H1 (cell line): ENCODE data around the gene S100P. TPM values are rescaled to one million over a fixed set of nuclear protein-coding genes. Genes with fewer than 3 reads are reported as not detected.

ENCODE experiments used
- CTCF ChIA-PET: fragments of 300-600 bp; sonication (Branson Sonifier 250); formaldehyde crosslinking; loops from one replicate; lab custom pipeline; 2021; ENCODE audit not compliant: partially characterized antibody; lab: Charles Lee
- POLR2A ChIA-PET: fragments of 300-600 bp; sonication (Branson Sonifier 250); formaldehyde crosslinking; loops from one replicate; lab custom pipeline; 2021; ENCODE audit warnings: inconsistent platforms; ENCODE audit not compliant: partially characterized antibody; lab: Charles Lee
- DNase-seq, 2 experiments: peaks; one replicate each; pipeline versions ENCODE4 v3.0.0 to v3.0.0-alpha.2; 2010 to 2022; ENCODE audit warnings: low spot score in 2 of 2, low read depth in 1 of 2, mixed read lengths in 1 of 2
- FAIRE-seq: peaks from 2 replicates; lab custom pipeline; 2011; peaks lifted over from hg19 to GRCh38; lab: Jason Lieb, UNC
- H2AFZ ChIP-seq: 2 replicates; pipeline ENCODE4 v1.8.1; 2012; ENCODE audit warnings: low read length, inconsistent platforms
- H2AK5ac ChIP-seq: 2 replicates; pipeline ENCODE4 v1.6.1; 2013; ENCODE audit warnings: low read depth, low read length
- H2BK120ac ChIP-seq: replicated peaks from 2 replicates; pipeline ENCODE3; 2013; ENCODE audit warnings: low read depth, low read length, inconsistent platforms
- H2BK12ac ChIP-seq: 2 replicates; pipeline ENCODE4 v1.6.1; 2013; ENCODE audit warnings: low read depth, low read length
- H2BK15ac ChIP-seq: 2 replicates; pipeline ENCODE4 v1.6.1; 2013; ENCODE audit warnings: low read length
- H2BK20ac ChIP-seq: 2 replicates; pipeline ENCODE4 v1.6.1; 2013; ENCODE audit warnings: low read length
- H2BK5ac ChIP-seq: 2 replicates; pipeline ENCODE4 v1.6.1; 2013; ENCODE audit warnings: low read depth, low read length
- H3K14ac ChIP-seq: 2 replicates; pipeline ENCODE4 v1.6.1; 2013; ENCODE audit warnings: inconsistent platforms; ENCODE audit not compliant: insufficient read length
- H3K18ac ChIP-seq: 2 replicates; pipeline ENCODE4 v1.6.1; 2013; ENCODE audit warnings: low read length; ENCODE audit errors: extremely low read depth
- H3K23ac ChIP-seq: 2 replicates; pipeline ENCODE4 v1.6.1; 2013; ENCODE audit warnings: inconsistent platforms; ENCODE audit not compliant: insufficient read length
- H3K23me2 ChIP-seq: 2 replicates; pipeline ENCODE4 v1.6.1; 2013; ENCODE audit warnings: low read depth, low read length
- H3K27ac ChIP-seq: 2 replicates; pipeline ENCODE4 v1.6.1; 2011; ENCODE audit warnings: low read depth, low read length, inconsistent platforms
- H3K27me3 ChIP-seq, 4 experiments: replicated peaks in 1 of 4; 1 replicate in 1 of 4; 2 replicates in 3 of 4; pipeline versions ENCODE4 v1.6.1 to v1.8.1; 2011 to 2013; ENCODE audit warnings: low read length in 3 of 4, mild to moderate bottlenecking in 3 of 4, inconsistent platforms in 2 of 4, mixed read lengths in 2 of 4, moderate library complexity in 1 of 4; ENCODE audit not compliant: control insufficient read depth in 3 of 4, insufficient read depth in 3 of 4; ENCODE audit errors: extremely low read depth in 1 of 4
- H3K36me3 ChIP-seq, 4 experiments: 2 replicates each; pipeline versions ENCODE4 v1.6.1 to v1.8.1; 2011 to 2013; ENCODE audit warnings: mild to moderate bottlenecking in 4 of 4, low read length in 3 of 4, moderate library complexity in 2 of 4, control low read depth in 1 of 4, inconsistent platforms in 1 of 4; ENCODE audit not compliant: insufficient read depth in 4 of 4, control insufficient read depth in 2 of 4
- H3K4ac ChIP-seq: replicated peaks from 2 replicates; pipeline ENCODE3; 2013; ENCODE audit warnings: low read length, low read depth, mixed read lengths, inconsistent platforms; ENCODE audit not compliant: insufficient read length
- H3K4me1 ChIP-seq, 4 experiments: replicated peaks in 1 of 4; 1 replicate in 1 of 4; 2 replicates in 3 of 4; pipeline versions ENCODE4 v1.6.1 to v1.8.1; 2011 to 2013; ENCODE audit warnings: low read length in 3 of 4, inconsistent platforms in 2 of 4, mixed read lengths in 1 of 4; ENCODE audit not compliant: insufficient read depth in 4 of 4, control insufficient read depth in 3 of 4
- H3K4me2 ChIP-seq, 2 experiments: 2 replicates each; pipeline versions ENCODE4 v1.6.1 to v1.8.1; 2011 to 2013; ENCODE audit warnings: low read depth in 2 of 2, low read length in 2 of 2, control low read depth in 1 of 2, inconsistent platforms in 1 of 2, mild to moderate bottlenecking in 1 of 2; ENCODE audit not compliant: insufficient read depth in 1 of 2
- H3K4me3 ChIP-seq, 4 experiments: fragments of 200-600, 300-600 bp in 1 of 4; sonication (generic), shearing (Covaris generic), sonication (Bioruptor Twin) in 1 of 4; 2 replicates each; pipeline versions ENCODE4 v1.5.1 to v1.8.1; 2011 to 2016; ENCODE audit warnings: low read length in 4 of 4, low read depth in 3 of 4, control low read depth in 2 of 4, inconsistent platforms in 2 of 4, mild to moderate bottlenecking in 2 of 4, mixed read lengths in 1 of 4, moderate library complexity in 1 of 4; ENCODE audit not compliant: insufficient read depth in 2 of 4; ENCODE audit errors: extremely low read depth in 1 of 4
- H3K56ac ChIP-seq: replicated peaks from 2 replicates; pipeline ENCODE3; 2013; ENCODE audit warnings: low read depth, mild to moderate bottlenecking, mixed read lengths, low read length, inconsistent platforms; ENCODE audit not compliant: insufficient read length
- H3K79me1 ChIP-seq: 2 replicates; pipeline ENCODE4 v1.6.1; 2013; ENCODE audit warnings: low read depth, low read length, control low read depth
- H3K79me2 ChIP-seq, 2 experiments: 2 replicates each; pipeline versions ENCODE4 v1.6.1 to v1.8.1; 2012 to 2013; ENCODE audit warnings: low read length in 2 of 2, mild to moderate bottlenecking in 2 of 2, inconsistent platforms in 1 of 2; ENCODE audit not compliant: insufficient read depth in 2 of 2, control insufficient read depth in 1 of 2
- H3K9ac ChIP-seq, 4 experiments: replicated peaks in 1 of 4; 1 replicate in 1 of 4; 2 replicates in 3 of 4; pipeline versions ENCODE4 v1.6.1 to v1.8.1; 2011 to 2013; ENCODE audit warnings: low read depth in 3 of 4, low read length in 3 of 4, control low read depth in 2 of 4, mild to moderate bottlenecking in 2 of 4, moderate library complexity in 2 of 4, inconsistent platforms in 1 of 4; ENCODE audit errors: extremely low read depth in 1 of 4
- H3K9me3 ChIP-seq, 2 experiments: 2 replicates each; pipeline versions ENCODE4 v1.6.1 to v1.8.1; 2012 to 2013; ENCODE audit warnings: mild to moderate bottlenecking in 2 of 2, moderate library complexity in 2 of 2, control low read depth in 1 of 2, inconsistent platforms in 1 of 2, low read depth in 1 of 2, low read length in 1 of 2, mixed read lengths in 1 of 2; ENCODE audit not compliant: insufficient read depth in 2 of 2
- H4K20me1 ChIP-seq, 2 experiments: replicated peaks in 1 of 2; 2 replicates each; pipeline versions ENCODE3 to v1.8.1; 2011 to 2013; ENCODE audit warnings: inconsistent platforms in 2 of 2, low read length in 2 of 2, mild to moderate bottlenecking in 1 of 2; ENCODE audit not compliant: insufficient read depth in 2 of 2, control insufficient read depth in 1 of 2
- H4K5ac ChIP-seq: 2 replicates; pipeline ENCODE4 v1.6.1; 2013; ENCODE audit warnings: low read length, low read depth, mixed read lengths, inconsistent platforms; ENCODE audit not compliant: insufficient read length
- H4K8ac ChIP-seq: 2 replicates; pipeline ENCODE4 v1.8.0; 2013; ENCODE audit warnings: mild to moderate bottlenecking, moderate library complexity, low read length, inconsistent platforms; ENCODE audit not compliant: insufficient read depth; ENCODE audit errors: extremely low read depth
- H4K91ac ChIP-seq: replicated peaks from 2 replicates; pipeline ENCODE3; 2013; ENCODE audit warnings: low read length, mixed read lengths, inconsistent platforms; ENCODE audit not compliant: insufficient read length
- NRF1 ChIP-seq: IDR thresholded peaks from 2 replicates; pipeline ENCODE4 v1.6.1; 2011; ENCODE audit warnings: mild to moderate bottlenecking, low read depth, low read length, improper control_type of control experiment
- WGBS, 2 experiments: shearing (Covaris generic) in 1 of 2; methylation state at CpG; one replicate each; pipeline versions ENCODE4 v1.1.6 to v1.1.7; 2013 to 2015; ENCODE audit warnings: low lambda C conversion rate in 2 of 2, mixed read lengths in 2 of 2, inconsistent platforms in 1 of 2, low coverage in 1 of 2, missing lambda C conversion rate in 1 of 2; ENCODE audit not compliant: insufficient replicate concordance in 2 of 2, insufficient coverage in 1 of 2, insufficient read length in 1 of 2; ENCODE audit errors: extremely low coverage in 1 of 2, missing lambda C conversion rate in 1 of 2; 5-methylcytosine and 5-hydroxymethylcytosine counted together
- polyA plus RNA-seq, 7 experiments: library from polyadenylated mRNA; depleted of rRNA in 3 of 7; stranded (reverse) in 5 of 7; unstranded in 2 of 7; fragments of >200 nt in 5 of 7; fragments of 200-250 nt in 2 of 7; gene quantifications; 1 replicate in 5 of 7; 2 replicates in 1 of 7; 4 replicates in 1 of 7; pipeline versions ENCODE4 v1.2.1 to v1.2.3, GENCODE V29; 2011 to 2013; ENCODE audit warnings: missing spikeins in 2 of 7, mixed read lengths in 2 of 7
- total RNA-seq: library from RNA; stranded (reverse); fragmentation: NEBNext Ultra II Directional; extraction: Animal tissue kit (Norgen Biotek cat#: 25700); gene quantifications from 2 replicates; pipeline ENCODE4 v1.2.1, GENCODE V29; 2021
- TF ChIP-seq, protein P1 (sequence below): IDR thresholded peaks from 2 replicates; pipeline ENCODE4 v1.6.1; 2012; ENCODE audit warnings: inconsistent platforms

The S100P gene
- total and polyA plus RNA-seq, 2 of the 8 experiments (the other 6 are each of a cell fraction or from before 2014, with no cell fraction given): not detected

DNA sequence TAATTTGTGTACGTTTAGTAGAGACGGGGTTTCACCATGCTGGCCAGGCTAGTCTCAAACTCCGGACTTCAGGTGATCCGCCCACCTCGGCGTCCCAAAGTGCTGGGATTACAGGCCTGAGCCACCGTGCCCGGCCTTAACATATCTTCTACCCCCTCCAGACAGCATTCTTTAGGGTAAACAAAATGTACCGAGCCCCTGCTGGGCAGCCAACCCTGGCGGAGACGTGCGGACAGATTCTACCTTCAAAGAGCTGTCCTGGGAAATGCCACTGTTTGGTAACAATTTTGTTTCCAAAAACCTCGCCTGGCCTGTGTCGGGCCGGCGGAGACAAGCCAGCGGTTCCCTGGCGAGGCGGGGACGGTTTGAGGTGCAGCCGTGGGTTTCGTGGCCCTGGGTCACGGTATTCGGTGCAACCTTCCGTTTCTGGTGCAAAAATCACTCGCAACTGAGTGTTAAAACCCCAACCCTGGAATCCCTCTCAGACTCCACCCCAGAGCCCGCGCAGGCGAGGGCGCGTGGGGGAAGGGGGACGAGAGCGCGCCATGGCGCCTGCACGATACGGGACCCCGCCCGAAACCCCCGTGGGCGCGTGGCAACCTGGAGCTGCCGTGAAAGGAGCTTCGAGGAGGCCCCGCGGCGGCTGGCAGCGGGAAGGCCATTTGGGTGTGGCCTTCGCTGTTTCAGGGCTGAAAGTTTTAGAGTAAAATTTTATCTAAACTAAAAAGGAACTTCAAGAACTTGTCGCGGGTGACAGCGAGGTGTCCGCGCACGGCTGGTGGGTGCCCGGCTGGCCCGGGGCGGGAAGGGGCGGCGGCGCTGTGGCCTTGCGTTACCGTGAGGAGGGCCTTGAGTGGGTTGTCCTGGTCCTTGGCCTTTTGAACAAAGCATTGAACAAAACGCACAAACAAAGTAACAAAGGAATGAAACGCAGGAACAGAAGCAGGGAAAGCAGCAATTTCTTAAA is 36.2 kb upstream of the S100P start:
- no peaks in the 10 kb centered on the region; a peak in 2 of 7 replicates for H3K4me1 ChIP-seq
- FAIRE-seq: no peak
- CTCF ChIA-PET: interaction anchor here (0.7 to 2.2 kb wide), 5 partner anchors 9 to 44 kb away, joined by 3 to 8 read pairs (median 3); no protein-coding TSS in a partner anchor

More for the DNA sequence above, 36.2 kb upstream of the S100P start:
- no peaks in the 10 kb centered on the region for H3K79me2 ChIP-seq
- H2BK5ac ChIP-seq: no peak overlapping the region
- H2BK15ac ChIP-seq: no peak overlapping the region
- H3K27ac ChIP-seq: no peak overlapping the region
- H2AK5ac ChIP-seq: no peak overlapping the region
- H2BK20ac ChIP-seq: no peak overlapping the region
- no peaks in the 10 kb centered on the region for H3K36me3 ChIP-seq
- H4K8ac ChIP-seq: no peak overlapping the region
- no peaks in the 10 kb centered on the region for H4K20me1 ChIP-seq
- H3K4me3 ChIP-seq: no peak overlapping the region
- H2BK120ac ChIP-seq: no peak overlapping the region
- H3K79me1 ChIP-seq: no peaks in the 10 kb centered on the region
- no peak overlapping the region for H3K9ac ChIP-seq
- peak overlapping the region; percentile 43; the same call in 1 of the 2 replicates for H2AFZ ChIP-seq
- 93% methylated on average over 62 of the region's 65 CpGs; no CpG with 5 or more reads in 1 of the 2 experiments for WGBS, 2 experiments
- no peak overlapping the region; a peak in 1 of 4 replicates for H3K4me2 ChIP-seq
- no peak overlapping the region for H4K91ac ChIP-seq
- peaks cover 6% of the 10 kb centered on the region; the same call in 1 of the 2 replicates for H3K23me2 ChIP-seq
- H3K9me3 ChIP-seq: no peaks in the 10 kb centered on the region
- H3K4ac ChIP-seq: no peak overlapping the region
- peaks cover 0 to 24% (median 16%) of the 10 kb centered on the region in 4 experiments; a peak in 5 of 7 replicates for H3K27me3 ChIP-seq
- TF ChIP-seq NRF1: no peak
- TF ChIP-seq, protein P1, sequence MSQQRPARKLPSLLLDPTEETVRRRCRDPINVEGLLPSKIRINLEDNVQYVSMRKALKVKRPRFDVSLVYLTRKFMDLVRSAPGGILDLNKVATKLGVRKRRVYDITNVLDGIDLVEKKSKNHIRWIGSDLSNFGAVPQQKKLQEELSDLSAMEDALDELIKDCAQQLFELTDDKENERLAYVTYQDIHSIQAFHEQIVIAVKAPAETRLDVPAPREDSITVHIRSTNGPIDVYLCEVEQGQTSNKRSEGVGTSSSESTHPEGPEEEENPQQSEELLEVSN: 0 out of 2 replicates have a peak, but pooled peaks have one; percentile 12
- TF ChIP-seq, all 59 proteins: peak for 1
- POLR2A ChIA-PET: interaction anchor here (0.6 to 1.5 kb wide), 4 partner anchors 8 to 45 kb away, joined by 3 to 4 read pairs (median 3); a partner anchor contains a TSS
- H4K5ac ChIP-seq: no peak overlapping the region
- no peak overlapping the region for H3K18ac ChIP-seq
- H2BK12ac ChIP-seq: no peak overlapping the region
- no peak for DNase-seq
- H3K14ac ChIP-seq: no peak overlapping the region
- H3K56ac ChIP-seq: no peak overlapping the region
- no peak overlapping the region for H3K23ac ChIP-seq
